NK-92 (cell line): ENCODE measurements around the gene UNC45B.
"Not testable (repeated sequence)": the region's sequence is repeated elsewhere in the genome, so short reads cannot be mapped to it uniquely, and the experiment has no call there.

Experiments
- DNase-seq: peaks from one replicate; lab custom pipeline; 2025; ENCODE audit not compliant: unreplicated experiment; lab: John Stamatoyannopoulos, UW

The UNC45B gene

DNA sequence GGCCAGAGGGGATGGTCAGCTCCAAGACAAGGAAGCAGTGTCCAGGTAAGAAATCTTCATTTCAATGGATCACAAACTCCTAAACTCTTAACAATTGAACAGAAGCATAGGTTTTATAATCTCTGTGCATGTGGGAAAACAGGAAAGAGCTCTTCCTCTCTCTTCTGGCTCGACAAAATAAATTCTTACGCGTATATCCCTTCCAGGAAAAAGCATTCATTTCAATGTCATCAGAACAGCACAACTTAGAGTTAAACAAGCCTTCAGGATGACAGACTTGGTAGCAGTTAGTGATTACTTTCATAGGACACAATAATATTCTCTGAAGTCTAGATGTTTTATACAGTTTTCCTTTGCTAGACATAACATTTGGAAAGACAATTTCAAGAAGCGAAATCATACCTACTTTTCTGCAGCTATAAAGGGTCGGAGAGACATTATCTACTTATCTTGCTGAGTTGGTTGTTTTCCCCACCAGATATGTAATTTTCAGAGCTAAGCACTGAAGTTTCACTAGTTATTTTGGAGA, 65.9 kb downstream of the UNC45B start:
- no peak for DNase-seq

DNA sequence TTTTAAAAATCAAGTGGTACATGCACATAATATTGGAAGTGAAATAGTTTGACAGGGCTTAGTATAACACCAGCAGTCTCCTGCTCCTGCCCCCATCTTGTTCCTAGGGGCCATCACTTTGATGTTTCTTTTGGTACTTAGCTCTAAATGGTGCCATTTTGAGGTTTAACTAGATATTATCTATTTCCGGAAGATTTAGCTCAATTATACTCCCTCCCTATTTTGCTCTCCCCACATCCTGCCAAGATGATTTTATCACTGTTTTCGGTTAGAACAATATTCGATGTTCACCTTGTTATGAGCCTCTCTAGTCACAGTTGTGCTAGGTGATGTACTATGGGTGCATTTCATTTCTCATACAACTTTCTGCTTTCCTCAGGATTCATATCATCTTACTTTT, 66.6 kb downstream of the UNC45B start:
- DNase-seq: no peak

DNA sequence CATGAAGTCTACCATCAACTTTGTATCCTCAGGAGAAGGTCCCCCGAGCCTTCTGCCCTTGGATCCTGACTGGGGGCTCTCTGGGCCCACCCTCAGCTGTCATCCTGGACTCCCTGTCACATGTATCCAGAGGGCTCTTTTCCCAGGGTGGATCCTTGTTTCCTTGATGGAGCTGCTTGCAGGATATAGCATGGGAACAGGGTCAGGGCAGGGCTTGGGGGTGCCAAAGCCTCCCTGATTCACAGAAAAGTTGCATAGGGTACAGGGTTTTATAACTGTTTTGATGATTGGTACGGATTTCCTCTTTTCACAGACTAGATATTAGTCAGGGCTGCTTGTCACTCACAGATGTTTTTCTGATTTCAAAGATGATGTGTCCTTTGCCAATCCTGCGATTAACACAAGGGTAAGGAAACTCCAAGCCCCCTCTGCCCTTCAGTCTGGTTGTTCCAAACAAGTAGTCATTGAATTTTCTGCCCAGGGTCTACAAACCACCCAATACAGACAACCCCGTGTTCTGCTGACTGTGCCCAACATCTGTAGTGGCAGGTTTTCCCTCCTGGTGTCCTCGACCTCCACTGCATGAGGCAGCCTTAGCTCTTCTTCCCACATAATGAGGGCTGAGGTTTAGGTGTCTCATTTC, 67.1 kb downstream of the UNC45B start:
- DNase-seq: no peak

DNA sequence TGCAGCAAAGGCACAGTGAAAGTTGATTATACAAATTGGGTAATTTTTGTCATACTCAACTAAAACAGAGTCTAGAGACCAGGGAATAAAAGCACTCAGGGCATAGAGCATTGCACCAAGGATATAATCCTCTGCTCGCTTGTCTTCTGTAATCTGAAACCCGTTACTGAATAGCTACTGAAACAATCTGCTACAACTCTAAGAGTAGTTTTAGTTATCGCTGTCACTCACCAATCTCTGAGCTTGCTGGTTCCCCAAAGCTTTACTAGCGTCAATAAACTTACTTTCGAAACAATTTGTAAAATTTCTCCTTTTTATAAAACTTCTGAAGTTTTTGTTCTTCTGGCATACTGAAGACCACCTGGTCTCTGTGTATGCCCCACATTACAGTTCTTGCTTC, 69.5 kb downstream of the UNC45B start:
- no peak for DNase-seq

DNA sequence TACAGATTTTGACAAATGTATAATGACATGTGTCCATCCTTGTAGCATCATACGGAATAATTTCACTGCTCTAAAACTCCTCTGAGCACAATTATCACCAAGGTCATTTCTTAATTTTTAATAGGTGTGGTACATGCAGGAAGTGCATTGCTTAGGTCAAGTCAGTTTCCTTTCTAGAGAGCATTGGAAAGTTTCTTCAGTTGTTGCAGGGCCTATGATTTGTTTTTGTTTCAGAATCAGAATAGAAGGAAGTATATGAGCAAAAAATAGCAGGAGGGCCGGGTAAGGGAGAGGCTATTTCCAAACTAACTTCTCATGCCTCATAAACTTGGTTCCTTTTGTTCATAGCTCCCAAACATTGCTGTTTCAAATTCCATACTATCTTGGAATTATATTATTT, 71.3 kb downstream of the UNC45B start:
- DNase-seq: no peak

DNA sequence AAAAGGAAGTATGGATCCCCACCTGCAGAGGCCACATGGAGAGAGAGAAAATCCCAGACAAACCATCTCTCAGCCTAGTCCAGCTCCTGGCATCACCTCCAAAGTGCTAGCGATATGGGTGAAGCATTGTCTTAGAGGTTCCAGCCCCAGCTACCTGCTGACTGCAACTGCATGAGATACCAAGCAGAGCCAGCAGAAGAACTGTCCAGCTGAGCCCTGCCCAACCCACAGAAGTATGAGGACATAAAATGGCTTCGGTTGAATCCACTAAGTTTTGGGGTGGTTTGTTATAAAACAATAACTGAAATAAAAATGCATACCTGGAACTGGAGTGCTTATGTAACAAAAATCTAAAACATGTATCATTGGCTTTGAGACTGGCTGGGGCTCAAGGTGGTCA, 74.8 kb downstream of the UNC45B start:
- DNase-seq: no peak

DNA sequence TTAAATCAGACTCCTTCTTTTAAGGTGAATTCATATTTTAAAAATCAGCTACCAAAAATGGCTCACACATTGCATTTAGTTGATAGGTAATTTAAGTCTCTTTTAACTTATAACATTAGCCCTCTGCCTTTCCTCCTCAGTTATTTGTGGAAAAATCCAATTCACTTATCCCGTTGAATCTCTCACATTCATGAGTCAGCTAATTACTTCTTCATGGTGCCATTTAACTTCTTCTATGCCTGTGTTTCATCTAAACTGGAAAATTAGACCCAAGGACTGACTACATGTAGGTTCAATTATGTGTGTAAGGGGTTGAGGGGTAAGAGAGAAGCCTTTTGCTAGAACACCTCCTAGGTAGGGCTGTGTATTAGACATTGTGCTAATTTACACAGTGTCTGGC, 76.8 kb downstream of the UNC45B start:
- DNase-seq: no peak

DNA sequence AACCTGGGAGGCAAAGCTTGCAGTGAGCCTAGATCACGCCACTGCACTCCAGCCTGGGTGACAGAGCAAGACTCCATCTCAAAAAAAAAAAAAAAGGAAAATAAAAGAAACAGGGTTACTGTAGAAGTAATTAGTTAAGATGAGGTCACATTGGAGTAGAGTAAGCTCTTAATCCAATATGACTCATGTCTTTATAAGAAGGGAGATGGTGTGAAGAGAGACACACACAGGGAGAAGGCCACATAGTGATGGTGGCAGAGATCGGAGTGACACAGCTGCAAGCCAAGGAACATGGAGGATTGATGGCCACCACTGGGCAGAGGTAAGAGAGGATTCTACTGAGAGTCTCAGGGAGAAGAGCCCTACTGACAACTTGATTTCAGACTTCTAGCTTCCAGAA, 79.9 kb downstream of the UNC45B start:
- DNase-seq: no peak

DNA sequence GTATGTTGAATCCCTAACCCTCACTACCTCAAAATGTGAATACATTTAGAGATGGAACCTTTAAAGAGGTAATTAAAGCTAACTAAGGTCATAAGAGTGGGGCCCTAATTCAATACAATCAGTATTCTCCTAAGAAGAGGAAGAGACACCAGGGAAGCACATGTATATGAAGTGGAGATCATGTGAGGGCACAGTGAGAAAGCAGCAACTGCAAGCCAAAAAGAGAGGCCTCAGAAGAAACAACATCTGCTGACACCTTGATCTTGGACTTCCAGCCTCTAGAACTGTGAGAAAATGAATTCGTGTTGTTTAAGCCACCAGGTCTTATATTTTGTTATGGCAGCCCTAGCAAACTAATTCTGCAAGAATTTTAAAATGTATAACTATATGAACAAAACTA, 82.0 kb downstream of the UNC45B start:
- no peak for DNase-seq

DNA sequence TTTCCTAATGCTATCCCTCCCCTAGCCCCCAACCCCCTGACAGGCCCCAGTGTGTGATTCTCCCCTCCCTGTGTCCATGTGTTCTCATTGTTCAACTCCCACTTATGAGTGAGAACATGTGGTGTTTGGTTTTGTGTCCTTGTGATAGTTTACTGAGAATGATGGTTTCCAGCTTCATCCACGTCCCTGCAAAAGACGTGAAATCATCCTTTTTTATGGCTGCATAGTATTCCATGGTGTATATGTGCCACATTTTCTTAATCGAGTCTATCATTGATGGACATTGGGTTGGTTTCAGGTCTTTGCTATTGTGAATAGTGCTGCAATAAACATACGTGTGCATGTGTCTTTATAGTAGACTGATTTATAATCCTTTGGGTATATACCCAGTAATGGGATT, 86.7 kb downstream of the UNC45B start:
- DNase-seq: not testable (repeated sequence)

DNA sequence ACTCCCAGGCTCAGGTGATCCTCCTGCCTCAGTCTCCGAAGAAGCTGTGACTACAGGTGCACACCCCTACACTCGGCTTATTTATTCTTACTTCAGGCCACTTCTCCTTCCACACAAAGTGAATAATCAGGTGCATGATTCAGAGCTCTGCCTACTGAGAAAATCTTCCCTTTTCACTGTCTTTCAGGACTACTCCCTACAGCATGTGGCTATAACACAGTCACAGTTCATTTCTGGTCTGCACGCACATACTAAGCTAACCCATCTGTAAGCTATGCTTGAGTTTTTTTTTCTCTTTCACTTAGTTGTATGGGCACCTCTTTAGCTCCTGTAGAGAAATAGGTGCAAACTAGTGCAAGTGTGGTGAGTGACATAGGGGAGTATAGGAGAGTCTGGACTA, 87.7 kb downstream of the UNC45B start:
- DNase-seq: no peak

DNA sequence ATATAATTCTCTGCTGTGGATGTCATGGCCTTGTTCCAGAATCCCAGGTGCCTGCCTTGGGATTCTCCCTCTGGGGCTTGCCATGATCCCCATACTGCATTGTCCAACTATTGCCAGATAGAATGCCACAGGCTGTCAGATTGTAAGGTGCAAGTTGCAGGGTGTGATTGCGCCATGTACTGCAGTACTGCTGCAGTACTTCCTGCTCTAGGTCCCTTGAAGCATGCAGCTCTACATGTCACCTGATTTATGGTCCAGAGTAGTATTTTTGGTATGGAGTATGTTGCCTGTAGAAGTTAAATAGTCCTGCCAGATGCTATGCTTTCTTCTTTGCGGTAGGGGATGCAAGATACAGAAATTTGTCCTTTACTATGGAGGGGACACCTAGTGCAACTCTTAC, 88.3 kb downstream of the UNC45B start:
- DNase-seq: no peak

DNA sequence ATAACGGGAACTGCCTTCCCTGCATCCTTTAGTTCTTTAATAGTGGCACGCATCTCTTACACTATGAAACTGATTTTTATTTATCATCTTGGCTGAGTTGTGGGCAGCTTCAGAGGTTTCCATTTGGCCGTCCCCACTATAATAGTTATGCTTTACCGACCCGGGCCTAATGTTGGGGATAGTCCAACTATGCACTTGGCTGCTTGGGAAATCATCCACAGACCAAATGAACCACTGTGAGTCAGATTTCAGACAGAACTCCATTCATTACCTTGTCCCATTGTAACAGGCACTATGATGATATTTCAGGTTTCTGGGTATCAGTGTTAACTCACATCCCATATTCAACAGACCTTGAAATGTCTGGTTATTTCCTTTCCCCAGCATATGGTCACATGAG, 89.2 kb downstream of the UNC45B start:
- DNase-seq: no peak

DNA sequence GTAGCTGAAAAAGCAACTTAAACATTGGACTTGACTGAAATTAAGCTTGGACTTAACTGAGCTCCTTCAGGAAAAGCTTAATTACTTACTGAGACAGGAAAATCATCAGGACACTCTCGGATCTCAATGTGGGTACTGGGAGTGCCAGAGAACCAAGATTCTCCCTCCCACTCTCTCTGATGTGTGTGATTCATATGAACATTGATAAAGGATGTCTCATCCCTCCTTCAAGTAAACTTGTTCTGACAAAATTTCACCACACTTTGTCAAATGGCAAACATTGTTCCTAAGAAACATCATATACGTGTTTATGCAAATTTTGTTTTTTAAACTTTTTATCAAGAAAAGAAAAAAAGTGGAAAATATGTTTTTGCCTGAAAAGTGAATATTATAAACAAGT, 91.2 kb downstream of the UNC45B start:
- no peak for DNase-seq
